Keratinocyte (primary cell): Measurements from ENCODE around the gene YTHDF1. TPM values are rescaled to one million over a fixed set of nuclear protein-coding genes. Genes with fewer than 3 reads are reported as not detected.

Source experiments
- DNase-seq: peaks from one replicate; pipeline ENCODE4 v3.0.0-alpha.2; 2011; ENCODE audit warnings: low read depth, missing footprints, low spot score
- FAIRE-seq: peaks from 2 replicates; lab custom pipeline; 2011; peaks lifted over from hg19 to GRCh38; lab: Jason Lieb, UNC
- H2AFZ ChIP-seq: 2 replicates; pipeline ENCODE4 v1.6.0; 2012; ENCODE audit warnings: low read length, control low read depth, inconsistent platforms; ENCODE audit not compliant: control insufficient read depth
- H3K27ac ChIP-seq: 2 replicates; pipeline ENCODE4 v1.5.1; 2011; ENCODE audit warnings: low read length; ENCODE audit not compliant: control insufficient read depth, insufficient read depth
- H3K27me3 ChIP-seq: 3 replicates; pipeline ENCODE4 v1.6.0; 2011; ENCODE audit warnings: low read length; ENCODE audit not compliant: control insufficient read depth, insufficient read depth; ENCODE audit errors: extremely low read depth
- H3K36me3 ChIP-seq, 2 experiments: 2 replicates in 1 of 2; 3 replicates in 1 of 2; pipeline ENCODE4 v1.5.1; 2011; ENCODE audit warnings: low read length in 2 of 2, mild to moderate bottlenecking in 1 of 2; ENCODE audit not compliant: control insufficient read depth in 2 of 2, insufficient read depth in 2 of 2; ENCODE audit errors: extremely low read depth in 1 of 2
- H3K4me1 ChIP-seq: 3 replicates; pipeline ENCODE4 v1.5.1; 2011; ENCODE audit warnings: low read length; ENCODE audit not compliant: control insufficient read depth, insufficient read depth; ENCODE audit errors: extremely low read depth
- H3K4me2 ChIP-seq: 3 replicates; pipeline ENCODE4 v1.6.0; 2011; ENCODE audit warnings: low read depth, low read length; ENCODE audit not compliant: control insufficient read depth, insufficient read depth; ENCODE audit errors: extremely low read depth
- H3K4me3 ChIP-seq, 3 experiments: fragments of 200-600 bp in 1 of 3; sonication (generic) in 1 of 3; 2 replicates in 2 of 3; 3 replicates in 1 of 3; pipeline ENCODE4 v1.5.1; 2011 to 2016; ENCODE audit warnings: low read length in 3 of 3, mild to moderate bottlenecking in 3 of 3, control low read depth in 2 of 3, inconsistent platforms in 1 of 3, low read depth in 1 of 3, mixed read lengths in 1 of 3, mixed run types in 1 of 3, moderate library complexity in 1 of 3; ENCODE audit not compliant: control insufficient read depth in 2 of 3, insufficient read depth in 2 of 3; ENCODE audit errors: extremely low read depth in 1 of 3
- H3K79me2 ChIP-seq: 2 replicates; pipeline ENCODE4 v1.6.0; 2012; ENCODE audit warnings: low read length; ENCODE audit not compliant: control insufficient read depth, insufficient read depth
- H3K9ac ChIP-seq: 3 replicates; pipeline ENCODE4 v1.6.0; 2011; ENCODE audit warnings: low read length; ENCODE audit not compliant: control insufficient read depth, insufficient read depth; ENCODE audit errors: extremely low read depth
- H3K9me1 ChIP-seq: 3 replicates; pipeline ENCODE4 v1.6.0; 2011; ENCODE audit warnings: low read length; ENCODE audit not compliant: control insufficient read depth, insufficient read depth; ENCODE audit errors: extremely low read depth
- H3K9me3 ChIP-seq: 2 replicates; pipeline ENCODE4 v1.5.1; 2012; ENCODE audit warnings: low read depth, low read length; ENCODE audit not compliant: control insufficient read depth
- H4K20me1 ChIP-seq: 3 replicates; pipeline ENCODE4 v1.6.0; 2011; ENCODE audit warnings: low read length; ENCODE audit not compliant: control insufficient read depth, insufficient read depth; ENCODE audit errors: extremely low read depth
- EZH2 ChIP-seq: IDR thresholded peaks from one replicate; pipeline ENCODE4 v1.6.1; 2012; ENCODE audit warnings: inconsistent platforms, mild to moderate bottlenecking, low read length, moderate library complexity
- dilution Hi-C: fragments of 300-500 bp; cut with MboI; formaldehyde crosslinking; loops from one replicate; pipeline ENCODE4 v1.7.0; 2020; ENCODE audit warnings: low sequenced_read_pairs; ENCODE audit not compliant: extremely low pct_ligation_motif_present
- polyA plus RNA-seq, 5 experiments: library from polyadenylated mRNA; depleted of rRNA in 3 of 5; stranded (reverse) in 3 of 5; stranded (forward) in 1 of 5; unstranded in 1 of 5; fragments of >200 nt; gene quantifications; 1 replicate in 1 of 5; 2 replicates in 3 of 5; 3 replicates in 1 of 5; pipeline versions ENCODE4 v1.2.1 to v1.2.3, GENCODE V29; 2011 to 2012; ENCODE audit warnings: missing spikeins in 2 of 5, low read depth in 1 of 5, low replicate concordance in 1 of 5
- small RNA-seq, 3 experiments: library from RNA; depleted of rRNA; stranded (forward); fragments of <200 nt; gene quantifications; one replicate each; pipeline ENCODE3, GENCODE V24; 2012; ENCODE audit warnings: low read depth in 3 of 3, low replicate concordance in 1 of 3; ENCODE audit not compliant: insufficient read length in 3 of 3
- TF ChIP-seq, protein P1 (sequence below), 3 experiments: IDR thresholded peaks in 1 of 3; conservative IDR thresholded peaks in 1 of 3; optimal IDR thresholded peaks in 1 of 3; 2 replicates in 2 of 3; 3 replicates in 1 of 3; pipeline versions ENCODE3 to v1.5.1; 2011; ENCODE audit warnings: low read length in 3 of 3, mild to moderate bottlenecking in 3 of 3, moderate library complexity in 2 of 3, control low read depth in 1 of 3, inconsistent platforms in 1 of 3; ENCODE audit not compliant: insufficient read depth in 2 of 3; ENCODE audit errors: extremely low read depth in 1 of 3

YTHDF1 gene
- polyA plus RNA-seq, 1 donor (not counting 4 experiments of a cell fraction or from before 2014, with no cell fraction given) = 26.4 TPM

DNA sequence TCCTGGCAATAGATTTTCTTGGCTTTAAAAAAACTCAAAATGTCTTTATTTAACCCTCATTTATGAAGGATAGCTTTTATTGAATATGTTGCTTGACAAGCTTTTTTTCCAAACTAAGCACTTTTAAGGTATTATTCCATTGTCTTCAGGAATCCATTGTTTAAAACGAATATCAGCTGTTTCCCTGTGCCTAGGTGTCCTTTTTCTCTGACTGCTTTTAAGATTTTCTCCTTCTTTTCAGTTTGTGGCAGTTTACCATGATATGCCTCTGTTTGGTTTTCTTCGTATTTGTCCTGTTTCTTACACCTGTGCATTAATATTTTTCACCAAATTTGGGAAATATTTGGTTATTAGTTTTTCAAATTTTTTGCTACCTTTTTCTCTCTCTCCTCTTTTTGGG is 68.4 kb downstream of the YTHDF1 start:
- dilution Hi-C loops = no loop called here
- peaks cover 19% of the 10 kb centered on the region for H3K27me3 ChIP-seq
- FAIRE-seq = no peak

More for the DNA sequence above, 68.4 kb downstream of the YTHDF1 start:
- Histone ChIP-seq H3K36me3 (no peaks in the 10 kb centered on the region), H3K4me3 (no peak overlapping the region), H2AFZ (no peak overlapping the region), H3K79me2 (no peaks in the 10 kb centered on the region), H3K9me3 (peaks cover 2% of the 10 kb centered on the region), H3K4me1 (no peaks in the 10 kb centered on the region), H3K4me2 (no peak overlapping the region), H3K9ac (no peak overlapping the region), H3K27ac (no peak overlapping the region), H4K20me1 (no peaks in the 10 kb centered on the region), H3K9me1 (no peaks in the 10 kb centered on the region)
- TF ChIP-seq, protein P1, sequence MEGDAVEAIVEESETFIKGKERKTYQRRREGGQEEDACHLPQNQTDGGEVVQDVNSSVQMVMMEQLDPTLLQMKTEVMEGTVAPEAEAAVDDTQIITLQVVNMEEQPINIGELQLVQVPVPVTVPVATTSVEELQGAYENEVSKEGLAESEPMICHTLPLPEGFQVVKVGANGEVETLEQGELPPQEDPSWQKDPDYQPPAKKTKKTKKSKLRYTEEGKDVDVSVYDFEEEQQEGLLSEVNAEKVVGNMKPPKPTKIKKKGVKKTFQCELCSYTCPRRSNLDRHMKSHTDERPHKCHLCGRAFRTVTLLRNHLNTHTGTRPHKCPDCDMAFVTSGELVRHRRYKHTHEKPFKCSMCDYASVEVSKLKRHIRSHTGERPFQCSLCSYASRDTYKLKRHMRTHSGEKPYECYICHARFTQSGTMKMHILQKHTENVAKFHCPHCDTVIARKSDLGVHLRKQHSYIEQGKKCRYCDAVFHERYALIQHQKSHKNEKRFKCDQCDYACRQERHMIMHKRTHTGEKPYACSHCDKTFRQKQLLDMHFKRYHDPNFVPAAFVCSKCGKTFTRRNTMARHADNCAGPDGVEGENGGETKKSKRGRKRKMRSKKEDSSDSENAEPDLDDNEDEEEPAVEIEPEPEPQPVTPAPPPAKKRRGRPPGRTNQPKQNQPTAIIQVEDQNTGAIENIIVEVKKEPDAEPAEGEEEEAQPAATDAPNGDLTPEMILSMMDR (optimal IDR thresholded peaks at IDR 0.05 in 1 of 3, IDR thresholded peaks at IDR 0.05 in 1 of 3, conservative IDR thresholded peaks at IDR 0.05 in 1 of 3; ENCODE audit: extremely low read depth in 1 of 3, insufficient read depth in 2 of 3, low read length in 3 of 3) = no peak
- TF ChIP-seq EZH2 = no peak
- DNase-seq = no peak

Small RNA genes lying within 50 kb of the gene (small RNA-seq; reads per million reads assigned to genes)
- 0 reads per million in 3 experiments for gene MIR124-3
- gene MIR3196 = 0 to 1.7 (median 0) reads per million in 3 experiments

Other genes with a start within 250 kb of the YTHDF1 start
- not detected in 3 replicates for gene BHLHE23, start 209.2 kb downstream of the YTHDF1 start, polyA plus RNA-seq
- not detected in 3 replicates for gene BIRC7, start 19.8 kb upstream of the YTHDF1 start, polyA plus RNA-seq
- gene NKAIN4, start 38.3 kb upstream of the YTHDF1 start, polyA plus RNA-seq = not detected in 3 replicates
- 31.5 to 48.6 TPM (median 32.2 TPM) in 3 replicates for gene ARFGAP1, start 56.7 kb upstream of the YTHDF1 start, polyA plus RNA-seq
- not detected in 3 replicates for gene COL20A1, start 77.1 kb upstream of the YTHDF1 start, polyA plus RNA-seq
- not detected in 3 replicates for gene CHRNA4, start 145.2 kb upstream of the YTHDF1 start, polyA plus RNA-seq